Measurements from ENCODE around the gene TAPT1.

GRCh38 chr4:16142598-16143310 is 83.5 kb downstream of the TAPT1 start:
- TF ChIP-seq, protein P1, sequence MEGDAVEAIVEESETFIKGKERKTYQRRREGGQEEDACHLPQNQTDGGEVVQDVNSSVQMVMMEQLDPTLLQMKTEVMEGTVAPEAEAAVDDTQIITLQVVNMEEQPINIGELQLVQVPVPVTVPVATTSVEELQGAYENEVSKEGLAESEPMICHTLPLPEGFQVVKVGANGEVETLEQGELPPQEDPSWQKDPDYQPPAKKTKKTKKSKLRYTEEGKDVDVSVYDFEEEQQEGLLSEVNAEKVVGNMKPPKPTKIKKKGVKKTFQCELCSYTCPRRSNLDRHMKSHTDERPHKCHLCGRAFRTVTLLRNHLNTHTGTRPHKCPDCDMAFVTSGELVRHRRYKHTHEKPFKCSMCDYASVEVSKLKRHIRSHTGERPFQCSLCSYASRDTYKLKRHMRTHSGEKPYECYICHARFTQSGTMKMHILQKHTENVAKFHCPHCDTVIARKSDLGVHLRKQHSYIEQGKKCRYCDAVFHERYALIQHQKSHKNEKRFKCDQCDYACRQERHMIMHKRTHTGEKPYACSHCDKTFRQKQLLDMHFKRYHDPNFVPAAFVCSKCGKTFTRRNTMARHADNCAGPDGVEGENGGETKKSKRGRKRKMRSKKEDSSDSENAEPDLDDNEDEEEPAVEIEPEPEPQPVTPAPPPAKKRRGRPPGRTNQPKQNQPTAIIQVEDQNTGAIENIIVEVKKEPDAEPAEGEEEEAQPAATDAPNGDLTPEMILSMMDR (IDR thresholded peaks at IDR 0.05): no peak
- TF ChIP-seq POLR2A (IDR thresholded peaks at IDR 0.05): no peak
